ENCODE results near the gene LRRK1.

DNA sequence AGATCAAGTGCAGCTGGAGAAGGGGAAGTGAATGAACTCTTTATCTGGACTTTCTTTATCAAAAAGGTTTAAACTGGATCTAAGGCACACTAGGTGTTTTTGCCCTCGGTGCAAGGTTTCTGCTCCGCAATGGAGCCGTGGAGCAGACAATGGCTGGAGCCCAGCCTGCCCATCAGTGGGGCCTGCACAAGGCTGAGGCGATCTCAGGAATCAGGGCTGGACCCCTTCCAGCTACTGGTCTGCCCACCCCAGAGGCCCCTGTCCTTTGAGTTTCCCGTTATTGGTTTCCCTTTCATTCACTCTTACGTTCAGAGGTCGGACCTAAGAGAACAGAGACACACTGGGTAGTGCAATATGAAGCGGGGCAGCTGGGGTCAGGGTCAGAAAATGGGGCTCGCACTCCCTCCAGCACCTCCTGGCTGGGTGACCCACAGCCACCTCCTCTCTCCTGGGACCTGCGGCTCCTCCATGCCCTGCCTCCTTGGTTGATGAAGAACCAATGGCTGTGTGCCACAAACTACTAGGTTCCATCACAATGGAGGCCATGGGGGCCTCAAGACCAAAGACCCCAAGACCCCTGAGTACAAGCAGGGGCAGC, 168.1 kb downstream of the LRRK1 start:
- TF ChIP-seq, protein P1, sequence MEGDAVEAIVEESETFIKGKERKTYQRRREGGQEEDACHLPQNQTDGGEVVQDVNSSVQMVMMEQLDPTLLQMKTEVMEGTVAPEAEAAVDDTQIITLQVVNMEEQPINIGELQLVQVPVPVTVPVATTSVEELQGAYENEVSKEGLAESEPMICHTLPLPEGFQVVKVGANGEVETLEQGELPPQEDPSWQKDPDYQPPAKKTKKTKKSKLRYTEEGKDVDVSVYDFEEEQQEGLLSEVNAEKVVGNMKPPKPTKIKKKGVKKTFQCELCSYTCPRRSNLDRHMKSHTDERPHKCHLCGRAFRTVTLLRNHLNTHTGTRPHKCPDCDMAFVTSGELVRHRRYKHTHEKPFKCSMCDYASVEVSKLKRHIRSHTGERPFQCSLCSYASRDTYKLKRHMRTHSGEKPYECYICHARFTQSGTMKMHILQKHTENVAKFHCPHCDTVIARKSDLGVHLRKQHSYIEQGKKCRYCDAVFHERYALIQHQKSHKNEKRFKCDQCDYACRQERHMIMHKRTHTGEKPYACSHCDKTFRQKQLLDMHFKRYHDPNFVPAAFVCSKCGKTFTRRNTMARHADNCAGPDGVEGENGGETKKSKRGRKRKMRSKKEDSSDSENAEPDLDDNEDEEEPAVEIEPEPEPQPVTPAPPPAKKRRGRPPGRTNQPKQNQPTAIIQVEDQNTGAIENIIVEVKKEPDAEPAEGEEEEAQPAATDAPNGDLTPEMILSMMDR (IDR thresholded peaks at IDR 0.05) = no peak
- TF ChIP-seq POLR2A (IDR thresholded peaks at IDR 0.05) = no peak

Data from uterus (tissue), 2 donors.